GM18858 (cell line): ENCODE results near the gene PFKM.
"Not testable (repeated sequence)": the region's sequence is repeated elsewhere in the genome, so short reads cannot be mapped to it uniquely, and the experiment has no call there.

Source experiments
- ATAC-seq: cut with Tn5 transposase; IDR thresholded peaks from one replicate; pipeline ENCODE4 v1.9.1; 2021; ENCODE audit not compliant: unreplicated experiment

PFKM gene

DNA sequence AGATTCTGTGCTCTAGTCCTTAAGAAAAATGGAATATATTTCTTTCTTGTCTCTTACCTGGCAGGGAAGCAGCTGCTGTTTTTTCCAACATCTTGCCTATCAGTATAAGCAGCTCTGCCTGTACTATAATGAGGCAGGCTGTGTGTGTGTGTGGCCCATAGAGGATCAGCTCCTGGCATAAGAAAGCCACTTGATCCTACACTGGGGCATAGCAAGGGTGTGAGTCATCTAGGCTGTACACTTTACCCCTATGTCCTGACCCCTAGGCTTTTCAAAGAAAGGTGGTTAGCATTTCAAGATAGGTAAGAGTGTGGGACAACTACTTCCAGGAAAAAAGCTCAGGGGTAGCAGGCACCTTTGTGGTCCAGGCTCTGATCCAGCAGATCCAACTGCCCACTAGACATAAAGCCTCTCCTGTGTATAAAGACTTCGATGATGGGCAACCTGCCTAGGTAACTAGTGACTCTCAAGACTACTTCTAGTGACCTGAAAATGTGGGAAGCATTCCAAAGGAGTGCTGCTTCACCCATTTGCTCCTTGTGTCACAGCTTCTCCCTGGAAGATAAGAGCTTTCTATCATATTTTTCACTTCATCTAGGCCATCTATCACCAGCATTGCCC is 8.4 kb upstream of the PFKM start:
- no peak for ATAC-seq

DNA sequence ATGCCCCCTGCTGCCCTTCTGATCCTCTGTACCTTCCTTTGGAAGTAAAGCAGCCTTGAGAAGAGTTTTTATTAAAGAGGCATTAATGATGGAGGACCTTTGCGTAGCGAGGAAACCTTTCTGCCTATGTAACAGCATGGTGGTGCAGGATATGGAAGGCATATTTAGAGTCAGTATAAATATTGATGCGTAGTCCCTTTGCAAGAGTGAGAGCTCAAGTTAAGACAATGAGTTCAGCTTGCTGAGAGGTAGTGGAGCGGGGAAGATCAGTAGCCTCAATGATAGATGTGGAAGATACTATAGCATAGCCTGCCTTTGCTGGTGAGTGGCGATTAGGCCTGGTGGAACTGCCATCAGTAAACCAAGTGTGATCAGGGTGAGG is 7.9 kb upstream of the PFKM start:
- ATAC-seq = not testable (repeated sequence)

DNA sequence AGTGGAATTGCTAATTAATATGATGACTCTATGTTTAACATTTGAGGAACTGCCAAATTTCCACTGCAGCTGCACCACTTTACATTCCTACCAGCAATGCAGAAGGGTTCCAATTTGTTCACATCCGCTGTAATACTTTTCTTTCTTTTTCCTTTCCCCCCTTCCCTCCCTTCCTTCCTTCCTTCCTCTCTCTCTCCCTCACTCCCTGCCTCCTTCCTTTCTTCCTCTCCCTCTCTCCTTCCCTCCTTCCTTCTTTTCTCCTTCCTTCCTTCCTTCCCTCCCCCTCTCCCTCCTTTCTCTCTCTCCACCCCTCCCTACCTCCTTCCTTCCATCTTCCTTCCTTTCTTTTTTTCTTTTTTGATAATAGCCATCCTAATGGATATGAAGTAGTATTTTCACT is 3.2 kb upstream of the PFKM start:
- no peak for ATAC-seq

DNA sequence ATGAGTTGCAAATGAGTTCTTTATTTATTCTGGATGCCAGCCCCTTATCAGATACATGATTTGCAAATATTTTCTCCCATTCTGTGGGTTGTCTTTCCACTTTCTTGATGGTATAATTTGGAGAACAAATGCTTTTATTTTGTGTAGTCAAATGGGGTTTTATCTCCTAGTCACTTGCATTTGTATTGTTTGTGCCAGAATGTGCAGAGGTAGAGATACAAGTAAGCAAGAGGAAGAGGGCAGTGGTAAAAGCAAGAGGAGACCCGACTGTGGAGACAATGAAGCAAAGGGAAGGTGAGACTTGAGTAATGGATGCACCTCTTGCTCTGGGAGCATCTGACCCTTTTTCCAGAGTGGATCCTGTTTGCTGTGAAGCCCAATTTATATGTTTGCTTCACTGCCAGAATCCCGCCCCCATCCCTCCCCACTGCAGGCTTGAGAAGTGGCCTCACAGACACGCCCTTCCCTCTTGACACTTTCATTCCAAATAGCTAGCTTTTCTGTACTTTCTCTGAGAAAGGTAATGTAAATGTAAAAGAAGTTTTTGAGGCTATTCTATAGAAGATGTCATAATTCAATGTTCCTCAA is 786 bp upstream of the PFKM start:
- no peak for ATAC-seq

DNA sequence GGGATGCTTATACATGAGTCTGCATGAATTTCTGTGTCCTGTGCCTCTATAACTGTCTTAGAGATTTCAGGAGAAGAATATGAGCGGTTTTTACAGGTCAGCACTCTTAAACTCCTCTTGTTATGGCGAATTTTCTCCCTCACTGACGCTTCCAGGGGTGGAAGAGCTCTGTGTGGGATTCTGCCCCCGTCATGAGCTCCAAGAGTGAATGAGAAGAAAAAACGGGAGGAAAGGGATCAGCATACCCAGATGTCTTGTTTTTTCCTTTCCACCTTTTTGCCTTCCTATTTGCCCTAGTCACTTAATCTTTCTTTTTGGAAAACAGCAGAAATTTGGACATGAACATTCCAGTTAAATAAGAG is 651 bp downstream of the PFKM start:
- no peak for ATAC-seq

DNA sequence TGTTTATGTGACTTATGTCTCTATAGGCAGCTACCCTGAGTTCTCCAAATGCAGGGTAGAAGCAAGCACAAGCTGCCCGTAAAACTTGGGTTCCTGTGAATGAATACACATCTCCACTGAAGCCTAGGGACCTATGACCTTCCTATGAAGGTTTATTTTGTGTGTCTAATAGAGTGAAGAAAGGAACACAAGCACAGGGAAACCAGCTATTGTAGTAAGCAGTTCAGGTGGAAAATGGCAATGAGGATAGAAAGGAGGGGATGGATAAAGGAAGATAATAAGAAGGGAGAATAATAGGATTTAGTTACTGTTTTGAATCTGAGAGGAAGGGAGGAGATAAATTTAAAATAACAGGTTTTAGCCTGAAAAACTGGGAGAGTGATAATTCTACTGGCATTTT is 2.4 kb downstream of the PFKM start:
- ATAC-seq = no peak

DNA sequence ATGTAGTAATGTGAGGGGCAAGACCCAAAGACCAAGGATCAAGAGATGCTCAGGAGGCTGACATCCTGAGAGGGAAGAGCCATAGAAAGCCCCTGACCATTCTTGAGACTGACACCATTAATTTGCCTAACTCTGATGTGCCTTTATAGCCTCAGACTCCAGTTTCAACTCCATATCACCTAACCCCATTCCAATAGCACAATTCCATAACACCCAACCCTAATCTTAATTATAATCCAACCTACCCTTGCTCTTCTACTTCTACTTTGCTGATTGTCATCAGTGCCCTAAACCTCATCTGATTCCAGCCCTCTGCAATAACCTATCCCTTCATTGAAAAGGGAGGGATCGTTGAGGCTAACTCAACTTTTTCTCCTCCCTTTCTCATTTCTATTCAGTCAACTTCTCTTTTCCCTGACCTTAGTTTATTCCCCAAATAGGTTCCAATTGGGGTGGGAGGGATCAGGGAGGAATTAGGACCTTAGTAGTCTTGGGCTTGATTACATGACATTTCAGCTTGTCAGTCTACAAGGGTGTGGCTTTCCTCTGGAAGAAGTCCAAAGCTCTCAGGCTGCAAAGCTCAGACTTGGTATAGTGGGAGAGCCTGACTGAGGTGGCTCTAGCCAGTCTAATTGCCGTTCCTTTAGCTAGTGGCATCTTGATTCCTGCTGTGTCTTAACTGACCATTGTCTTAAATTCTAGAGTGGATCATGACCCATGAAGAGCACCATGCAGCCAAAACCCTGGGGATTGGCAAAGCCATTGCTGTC is 3.1 kb downstream of the PFKM start:
- no peak for ATAC-seq

DNA sequence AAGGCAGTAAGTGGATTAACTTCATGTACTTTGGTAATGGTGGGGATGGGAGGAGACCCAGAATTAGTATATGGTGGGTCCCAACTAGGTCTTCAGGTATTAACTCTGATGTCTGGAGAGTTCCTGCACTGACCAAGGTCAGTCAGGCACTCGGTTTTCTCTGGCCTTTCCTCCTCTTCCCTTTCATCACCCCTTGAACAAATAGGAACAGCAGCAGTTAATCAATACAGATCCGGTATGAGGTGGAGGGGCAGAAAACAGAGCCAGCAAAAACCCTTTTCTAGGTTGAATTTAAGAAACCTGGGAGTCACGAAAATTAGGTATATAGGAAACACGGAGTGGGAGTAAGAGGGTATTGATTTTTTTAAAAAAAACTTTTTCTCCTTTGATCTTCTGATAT is 4.0 kb downstream of the PFKM start:
- no peak for ATAC-seq

DNA sequence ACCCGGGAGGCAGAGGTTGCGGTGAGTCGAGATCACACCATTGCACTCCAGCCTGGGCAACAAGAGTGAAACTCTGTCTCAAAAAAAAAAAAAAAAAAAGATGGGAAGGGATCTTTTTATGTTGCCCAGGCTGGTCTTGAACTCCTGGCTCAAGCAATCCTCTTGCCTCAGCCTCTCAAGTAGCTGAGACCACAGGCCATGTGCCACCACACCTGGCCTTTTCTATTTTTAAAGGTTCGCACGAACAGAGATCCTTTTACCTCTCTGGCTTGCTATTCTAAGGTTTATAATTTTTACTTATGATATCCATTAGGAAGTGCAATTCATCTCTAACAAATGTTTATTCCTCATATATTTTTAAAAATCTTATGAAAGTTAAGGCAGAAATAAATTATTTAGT is 6.4 kb downstream of the PFKM start:
- not testable (repeated sequence) for ATAC-seq

DNA sequence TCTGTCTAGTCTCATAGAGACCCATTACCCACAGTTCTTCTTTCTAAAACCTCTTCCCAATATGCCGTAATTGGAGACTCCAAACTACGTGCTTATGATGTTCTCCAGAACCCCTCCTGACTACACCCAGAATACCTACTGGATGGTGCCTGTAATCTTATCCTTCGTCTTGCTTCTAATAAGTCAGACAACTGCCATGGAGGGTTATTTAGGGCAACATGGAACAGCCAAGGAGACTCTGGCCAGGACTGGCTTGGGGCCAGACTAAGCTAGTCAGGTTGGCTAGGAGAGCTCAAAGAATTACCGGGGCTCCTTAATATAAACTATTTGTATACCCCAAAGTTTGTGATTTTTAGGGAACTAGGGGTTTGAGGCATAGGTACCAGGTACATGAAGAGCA is 6.8 kb downstream of the PFKM start:
- no peak for ATAC-seq

DNA sequence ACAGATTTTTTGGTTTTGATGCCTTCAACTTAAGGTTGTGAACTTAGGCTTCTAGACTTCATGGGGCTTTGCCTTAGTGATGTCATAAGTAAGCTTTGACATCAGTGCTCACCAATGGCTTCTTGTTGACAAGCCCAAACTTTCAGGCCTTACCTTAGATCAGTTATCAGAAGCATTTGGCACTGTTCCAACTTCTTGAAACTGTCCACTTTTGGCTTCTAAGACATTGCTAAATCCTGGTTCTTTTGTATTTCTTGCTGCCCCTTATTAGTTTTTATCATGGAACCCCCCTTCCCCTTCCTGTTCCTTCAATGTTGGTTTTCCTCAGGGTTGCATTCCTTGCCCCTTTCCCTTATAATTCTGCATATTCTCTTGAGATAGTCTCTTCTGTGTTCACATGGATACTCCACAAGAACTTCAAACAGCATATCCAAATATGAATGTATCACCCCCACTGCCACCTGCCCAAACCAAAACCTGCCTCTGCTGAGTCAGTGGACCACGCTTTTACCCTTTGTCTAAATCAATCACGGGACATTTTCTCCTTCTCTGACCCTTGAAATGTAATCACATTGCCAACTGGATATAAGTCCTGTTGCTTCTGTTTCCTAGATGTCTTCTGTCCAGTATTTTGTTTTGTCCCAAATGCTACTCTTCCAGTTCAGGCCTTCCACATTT is 7.9 kb downstream of the PFKM start:
- no peak for ATAC-seq

DNA sequence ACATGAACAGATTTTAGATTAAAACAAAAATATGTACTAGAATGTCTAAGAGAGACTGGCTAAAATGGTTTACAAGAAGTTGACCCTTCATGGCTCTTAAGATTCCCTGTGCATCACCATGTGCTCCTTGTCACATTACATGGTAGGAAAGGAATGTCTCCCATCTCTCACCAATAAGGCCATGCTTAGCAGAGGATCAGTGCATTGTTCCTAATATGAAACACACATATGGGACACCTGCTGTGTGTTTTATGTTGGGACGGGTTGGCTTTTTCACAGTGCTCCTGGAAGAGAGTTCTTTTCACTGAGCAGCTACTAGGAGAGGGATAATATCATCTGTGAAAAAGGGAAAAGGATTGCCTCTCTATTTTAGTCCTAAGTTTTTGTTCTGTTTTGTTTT is 9.6 kb downstream of the PFKM start:
- no peak for ATAC-seq

DNA sequence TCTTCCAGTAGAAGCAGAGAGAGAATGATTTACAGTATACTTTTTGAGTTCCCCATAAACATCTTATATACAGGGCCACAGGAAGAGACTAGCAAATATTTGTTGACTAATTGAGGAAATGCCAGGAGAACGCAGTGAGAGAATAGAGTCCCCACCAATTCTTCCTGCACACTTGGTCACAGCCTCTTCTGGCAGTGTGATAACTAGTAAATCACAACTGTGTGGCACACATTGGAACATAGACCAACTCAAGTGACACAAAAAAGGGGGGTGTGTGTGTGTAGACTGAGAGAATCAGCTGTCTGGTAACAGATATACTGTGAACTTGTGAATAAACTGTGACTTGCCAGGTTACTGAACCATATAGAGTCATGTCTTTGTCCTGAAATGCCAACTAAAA is 10.2 kb downstream of the PFKM start:
- no peak for ATAC-seq

DNA sequence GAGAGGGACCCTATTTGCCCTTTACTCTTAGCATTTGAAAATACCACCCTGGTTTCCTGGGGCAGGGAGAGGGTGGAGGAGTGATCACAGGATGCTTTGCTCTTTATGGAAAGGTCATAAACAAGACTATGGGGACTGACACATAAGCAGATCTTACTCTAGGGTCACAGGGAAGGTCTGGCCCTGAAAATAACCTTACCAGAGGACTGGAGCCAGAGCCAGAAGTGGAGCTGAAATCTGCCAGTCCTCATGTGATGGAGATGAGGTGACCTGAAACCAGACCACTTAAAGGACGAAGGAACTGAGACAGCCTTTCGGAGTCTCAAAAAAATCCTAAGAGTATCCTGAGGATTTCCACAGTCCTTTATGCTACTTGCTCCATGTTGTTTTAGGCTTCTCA is 12.4 kb downstream of the PFKM start:
- ATAC-seq = no peak

DNA sequence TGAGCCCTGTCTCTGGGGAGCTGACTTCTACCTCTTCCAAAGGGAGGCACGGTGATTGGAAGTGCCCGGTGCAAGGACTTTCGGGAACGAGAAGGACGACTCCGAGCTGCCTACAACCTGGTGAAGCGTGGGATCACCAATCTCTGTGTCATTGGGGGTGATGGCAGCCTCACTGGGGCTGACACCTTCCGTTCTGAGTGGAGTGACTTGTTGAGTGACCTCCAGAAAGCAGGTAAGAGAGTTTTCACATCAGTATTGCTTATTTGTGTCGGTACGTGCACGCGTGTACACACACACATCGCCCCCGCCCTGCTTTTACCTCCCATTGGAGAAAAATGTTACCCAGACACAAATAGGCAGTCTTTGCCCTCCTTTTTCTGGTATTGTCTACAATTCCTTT is 13.7 kb downstream of the PFKM start:
- no peak for ATAC-seq

DNA sequence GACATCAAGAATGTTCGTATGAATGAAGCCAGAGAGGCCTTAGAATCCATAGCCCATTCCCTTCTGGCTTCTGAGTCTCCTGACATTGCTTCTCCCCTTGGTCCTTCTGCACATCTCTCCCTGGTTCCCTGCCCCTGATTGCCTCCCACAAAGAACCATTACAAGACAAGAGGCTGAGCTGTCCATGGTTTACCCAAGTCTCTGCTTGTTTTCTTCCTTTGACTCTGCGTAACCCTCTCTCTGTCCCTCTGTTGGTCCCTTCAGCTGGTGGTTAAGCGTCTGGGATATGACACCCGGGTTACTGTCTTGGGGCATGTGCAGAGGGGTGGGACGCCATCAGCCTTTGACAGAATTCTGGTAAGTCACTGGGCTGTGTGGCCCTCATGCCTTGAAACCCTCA is 15.9 kb downstream of the PFKM start:
- no peak for ATAC-seq

DNA sequence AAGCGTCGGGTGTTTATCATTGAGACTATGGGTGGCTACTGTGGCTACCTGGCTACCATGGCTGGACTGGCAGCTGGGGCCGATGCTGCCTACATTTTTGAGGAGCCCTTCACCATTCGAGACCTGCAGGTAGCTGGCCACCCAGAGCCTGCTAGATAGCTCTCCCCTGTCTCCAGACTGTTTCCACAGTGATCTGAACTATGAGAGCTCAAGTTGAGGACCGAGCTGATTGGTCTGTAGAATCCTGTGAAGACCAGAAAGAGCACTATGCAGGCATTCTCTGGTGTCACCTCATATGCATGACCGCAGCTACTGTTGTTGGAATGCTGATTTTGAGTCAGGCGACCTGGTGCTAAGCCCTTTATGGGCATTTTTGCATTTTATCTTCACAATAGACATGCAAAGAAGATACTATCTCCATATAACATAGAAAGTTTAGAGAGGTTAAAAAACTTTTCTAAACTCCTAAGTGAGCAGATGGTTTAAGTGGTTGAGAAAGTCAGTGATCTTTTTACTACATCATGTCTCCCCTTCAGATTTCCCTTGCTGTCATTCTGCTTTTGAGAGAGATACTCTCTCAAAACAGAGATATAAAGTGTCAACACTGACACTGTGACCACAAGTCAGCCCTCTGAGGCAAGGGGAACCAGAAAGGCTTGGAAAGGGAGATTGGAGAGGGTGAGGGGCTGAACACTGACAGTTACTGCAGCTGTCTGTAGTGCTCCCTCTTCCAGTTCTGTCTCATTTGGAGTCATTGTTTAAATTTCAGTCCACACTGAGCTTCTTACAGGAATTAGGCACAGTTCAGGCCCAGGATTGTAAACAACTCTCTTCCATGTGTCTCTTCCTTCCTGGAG is 23.9 kb downstream of the PFKM start:
- no peak for ATAC-seq

DNA sequence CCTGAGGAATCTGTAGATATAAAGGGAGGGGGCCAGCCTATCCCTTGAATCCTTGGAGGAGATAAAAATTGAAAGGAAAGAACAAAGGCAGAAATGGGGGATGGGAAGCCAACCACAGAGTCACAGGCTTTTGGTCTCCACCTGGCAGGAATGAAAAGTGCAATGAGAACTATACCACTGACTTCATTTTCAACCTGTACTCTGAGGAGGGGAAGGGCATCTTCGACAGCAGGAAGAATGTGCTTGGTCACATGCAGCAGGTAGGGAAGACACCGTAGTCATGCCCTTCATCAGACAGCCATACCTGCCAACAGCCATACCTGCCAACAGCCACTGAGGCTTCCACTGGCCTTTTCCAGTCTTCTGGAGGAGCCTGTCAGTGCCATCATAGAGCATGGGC is 24.7 kb downstream of the PFKM start:
- ATAC-seq = no peak

DNA sequence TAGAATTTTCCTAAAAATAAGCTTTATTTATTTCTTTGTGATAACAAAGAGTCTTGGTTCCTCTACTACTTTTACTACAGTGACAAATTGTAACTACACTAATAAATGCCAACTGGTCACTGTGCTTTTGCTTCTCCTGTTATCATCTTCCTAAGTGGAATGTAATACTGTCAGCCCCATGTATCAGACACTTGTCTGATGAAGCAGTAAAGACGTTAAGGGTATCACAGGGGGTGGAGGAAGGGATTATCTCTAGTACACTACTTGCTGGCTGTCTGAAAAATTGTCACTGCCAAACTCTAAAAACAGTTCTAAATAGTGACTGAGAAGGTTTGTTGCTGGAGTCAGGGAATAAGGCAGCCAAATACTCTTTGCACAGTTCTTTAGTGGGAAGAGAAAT is 26.8 kb downstream of the PFKM start:
- no peak for ATAC-seq

DNA sequence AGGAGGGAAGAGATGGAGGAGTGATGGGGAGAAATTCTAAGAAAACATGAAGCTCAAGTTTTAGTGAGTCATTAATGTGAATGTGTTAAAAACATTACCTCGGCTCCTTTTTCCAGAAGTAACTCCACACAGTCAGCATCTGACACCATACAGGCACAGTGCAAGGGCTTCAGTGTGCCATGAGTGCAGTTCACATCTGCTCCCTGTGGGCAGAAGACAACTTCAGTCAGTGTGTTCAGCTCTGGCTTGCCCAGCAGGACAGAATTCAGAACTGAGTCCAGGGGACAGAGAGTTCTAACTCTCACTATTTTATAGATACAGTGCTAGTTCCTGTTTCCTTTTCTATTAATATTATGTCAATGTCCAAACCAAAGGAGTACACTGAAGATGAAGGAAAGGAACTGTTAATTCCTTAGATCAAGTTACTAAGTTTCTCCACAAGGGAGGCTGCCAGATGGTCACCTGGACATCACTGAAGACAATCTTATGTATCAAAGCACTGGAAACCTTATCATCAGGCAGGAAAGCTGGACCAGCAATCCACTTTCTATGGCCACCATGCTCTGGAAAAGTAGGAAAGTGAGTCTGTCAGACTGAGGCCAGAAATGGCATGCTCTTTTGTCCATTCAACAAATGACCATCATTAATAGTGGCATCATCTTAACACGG is 32.1 kb downstream of the PFKM start:
- ATAC-seq = no peak

DNA sequence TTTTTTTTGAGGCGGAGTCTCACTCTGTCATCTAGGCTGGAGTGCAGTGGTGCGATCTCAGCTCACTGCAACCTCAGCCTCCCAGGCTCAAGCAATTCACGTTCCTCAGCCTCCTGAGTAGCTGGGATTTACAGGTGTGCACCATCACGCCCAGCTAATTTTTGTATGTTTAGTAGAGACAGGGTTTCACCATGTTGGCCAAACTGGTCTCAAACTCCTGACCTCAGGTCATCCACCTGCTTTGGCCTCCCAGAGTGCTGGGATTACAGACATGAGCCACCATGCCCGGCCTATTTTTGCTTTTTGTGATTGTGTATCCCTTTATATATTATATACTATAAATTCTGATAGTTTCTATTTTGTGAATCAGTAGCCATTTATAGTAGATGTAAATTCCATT is 36.6 kb downstream of the PFKM start:
- ATAC-seq = not testable (repeated sequence)
